ENCODE results near the gene SETD2.

DNA sequence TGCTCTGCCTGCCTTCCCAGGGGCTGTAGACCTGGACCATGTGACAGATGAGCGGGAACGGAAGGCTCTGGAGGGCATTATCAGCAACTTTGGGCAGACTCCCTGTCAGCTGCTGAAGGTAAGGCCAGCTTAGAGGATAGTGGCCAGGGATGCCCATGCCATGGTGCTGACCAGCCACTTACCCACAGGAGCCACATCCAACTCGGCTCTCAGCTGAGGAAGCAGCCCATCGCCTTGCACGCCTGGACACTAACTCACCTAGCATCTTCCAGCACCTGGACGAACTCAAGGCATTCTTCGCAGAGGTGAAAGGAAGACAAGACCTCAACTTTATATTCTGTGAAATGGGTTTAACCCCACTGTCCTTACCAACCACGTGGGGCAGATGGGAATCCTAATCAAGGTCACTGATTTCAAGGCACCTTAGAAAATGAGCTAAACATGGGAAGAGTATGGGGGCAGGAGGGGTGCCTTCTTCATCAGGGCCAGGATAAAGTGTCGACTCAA lies 157.7 kb downstream of the SETD2 start:
- TF ChIP-seq CTCF (IDR thresholded peaks at IDR 0.05 in 4 of 5, conservative IDR thresholded peaks at IDR 0.05 in 1 of 5) (no peak), POLR2A (IDR thresholded peaks at IDR 0.05) (no peak)

Data from gastrocnemius medialis (tissue), 4 donors.